Measurements from ENCODE around the gene PLXDC1.

PLXDC1 gene

DNA sequence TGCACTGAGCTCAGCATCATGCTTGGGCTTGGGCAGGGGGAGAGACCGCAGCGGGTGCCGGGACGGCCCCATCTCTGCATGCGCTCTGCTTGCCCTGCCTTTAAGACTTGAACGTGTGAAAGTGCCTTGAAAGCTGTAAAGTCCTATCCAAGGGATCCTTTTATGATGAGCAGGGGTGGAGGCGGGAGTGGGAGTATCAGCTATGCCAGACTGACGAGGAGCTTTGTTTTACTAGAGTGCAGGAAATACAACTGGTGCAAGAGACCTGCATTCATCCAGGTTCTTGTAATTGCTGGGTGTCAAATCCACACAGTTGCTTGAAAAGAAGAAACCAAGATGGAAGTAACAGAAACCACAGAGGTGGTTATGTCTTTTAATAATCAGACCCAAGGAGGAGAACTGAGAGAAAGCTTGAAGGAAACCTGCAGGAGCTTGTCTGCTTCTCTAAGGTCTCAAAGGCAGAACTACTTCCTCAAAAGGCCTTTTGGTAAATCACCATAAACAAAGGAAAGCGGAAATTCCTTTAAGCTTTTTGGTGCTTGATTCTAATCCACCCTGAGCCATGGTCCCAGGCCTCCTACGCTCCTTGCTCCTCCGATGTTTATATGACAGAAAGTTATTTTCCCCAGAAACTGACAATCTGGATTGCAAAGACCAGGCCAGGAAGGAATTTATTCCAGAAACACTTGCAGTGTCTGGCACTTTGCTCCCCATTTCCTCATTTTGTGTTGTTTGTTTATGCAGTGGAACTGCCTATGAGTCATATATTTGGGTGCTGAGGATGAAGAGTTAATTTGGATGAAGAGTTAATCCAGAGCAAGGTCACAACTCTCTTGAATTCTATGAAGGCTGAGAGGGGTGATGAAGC, 132.9 kb downstream of the PLXDC1 start:
- peak in 1 of 3 donors; percentile 8 for DNase-seq (ENCODE audit: low read depth in 3 of 3, low spot score in 1 of 3)

DNA sequence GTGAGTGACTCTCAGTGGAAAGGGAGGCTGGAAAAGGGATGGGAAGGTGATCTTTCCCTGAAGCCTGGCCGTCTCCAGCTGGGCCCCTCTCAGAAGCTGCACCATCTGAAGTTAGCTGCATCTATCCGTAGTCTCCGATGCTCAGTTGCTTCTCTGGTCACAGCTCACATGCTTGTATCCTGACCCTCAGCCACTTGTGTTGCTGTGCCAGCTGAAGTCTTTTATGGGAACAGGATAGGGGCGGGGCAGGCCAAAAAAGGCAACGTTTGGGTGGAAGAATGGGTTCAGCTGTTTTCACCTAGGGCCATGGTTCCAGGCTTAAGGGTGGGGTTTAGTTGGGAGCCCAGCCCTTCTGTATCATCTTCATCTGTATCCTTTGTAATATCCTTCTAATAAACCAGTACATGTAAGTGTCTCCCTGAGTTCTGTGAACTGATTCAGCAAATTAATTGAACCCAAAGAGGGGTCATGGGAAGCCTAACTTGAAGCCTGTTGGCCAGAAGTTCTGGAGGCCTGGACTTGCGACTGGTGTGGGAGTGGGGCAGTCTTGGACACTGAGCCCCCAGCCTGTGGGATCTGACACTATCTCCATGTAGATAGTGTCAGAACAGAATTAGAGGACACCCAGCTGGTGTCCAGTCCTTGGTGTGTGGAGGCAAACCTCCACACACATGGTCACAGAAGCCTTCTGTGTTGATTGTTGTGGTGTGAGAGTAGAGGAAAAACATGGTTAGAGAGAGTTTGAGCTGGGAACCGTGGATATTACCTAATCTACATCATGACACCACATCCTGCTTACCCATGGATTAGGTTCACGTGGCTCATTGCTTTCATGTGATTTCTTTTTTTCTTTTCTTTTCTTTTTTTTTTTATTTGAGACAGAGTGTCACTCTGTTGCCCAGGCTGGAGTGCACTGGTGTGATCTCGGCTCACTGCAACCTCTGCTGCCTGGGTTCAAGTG, 135.0 kb downstream of the PLXDC1 start:
- DNase-seq (ENCODE audit: low read depth in 3 of 3, low spot score in 1 of 3) = no peak

DNA sequence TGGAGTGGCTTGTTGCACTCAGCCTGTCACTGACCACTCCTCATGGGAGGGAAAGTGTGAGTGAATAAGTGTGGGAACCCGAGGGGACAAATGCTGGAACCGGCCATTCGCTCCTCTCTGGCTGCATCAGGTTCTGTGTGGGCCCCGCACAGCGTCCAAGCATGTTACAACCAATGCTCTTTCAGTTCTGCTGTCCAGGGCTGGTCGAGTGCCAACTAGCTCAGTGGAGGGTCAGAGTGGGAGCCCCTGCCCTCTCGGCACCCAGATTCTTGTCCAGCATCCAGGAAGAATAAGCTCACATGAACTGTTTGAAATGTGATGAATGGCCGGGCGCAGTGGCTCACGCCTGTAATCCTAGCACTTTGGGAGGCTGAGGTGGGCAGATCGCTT, 135.9 kb downstream of the PLXDC1 start:
- DNase-seq (ENCODE audit: low read depth in 3 of 3, low spot score in 1 of 3) = no peak

DNA sequence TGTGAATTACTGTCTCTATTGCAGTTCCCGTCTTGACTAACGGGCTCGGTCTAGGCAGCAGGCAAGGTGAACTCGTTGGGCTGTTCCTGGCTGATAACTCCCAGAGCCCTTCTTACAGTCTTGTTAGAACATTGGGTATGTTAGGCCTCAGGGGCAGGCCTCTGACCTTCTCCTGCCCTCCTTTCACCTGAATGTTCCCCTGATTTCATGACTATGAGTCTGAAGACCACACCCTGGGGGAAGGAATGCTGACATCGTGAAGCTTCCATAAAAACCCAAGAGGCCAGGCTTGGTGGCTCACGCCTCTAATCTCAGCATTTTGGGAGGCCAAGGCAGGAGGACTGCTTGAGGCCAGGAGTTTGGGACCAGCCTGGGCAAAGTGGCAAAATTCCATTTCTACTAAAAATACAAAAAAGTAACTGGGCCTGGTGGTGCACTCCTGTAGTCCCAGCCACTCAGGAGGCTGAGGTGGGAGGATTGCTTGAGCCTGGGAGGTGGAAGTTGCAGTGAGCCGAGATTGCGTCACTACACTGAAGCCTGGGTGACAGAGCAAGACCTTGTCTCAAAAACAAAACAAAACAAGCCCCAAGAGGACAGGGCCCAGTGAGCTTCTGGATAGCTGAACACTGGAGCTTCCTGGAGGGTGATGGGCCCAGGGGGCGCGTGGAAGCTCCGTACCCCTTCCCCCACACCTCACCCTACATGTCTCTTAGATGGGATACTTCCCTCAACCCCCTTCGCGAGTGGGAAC, 136.5 kb downstream of the PLXDC1 start:
- no peak for DNase-seq (ENCODE audit: low read depth in 3 of 3, low spot score in 1 of 3)

DNA sequence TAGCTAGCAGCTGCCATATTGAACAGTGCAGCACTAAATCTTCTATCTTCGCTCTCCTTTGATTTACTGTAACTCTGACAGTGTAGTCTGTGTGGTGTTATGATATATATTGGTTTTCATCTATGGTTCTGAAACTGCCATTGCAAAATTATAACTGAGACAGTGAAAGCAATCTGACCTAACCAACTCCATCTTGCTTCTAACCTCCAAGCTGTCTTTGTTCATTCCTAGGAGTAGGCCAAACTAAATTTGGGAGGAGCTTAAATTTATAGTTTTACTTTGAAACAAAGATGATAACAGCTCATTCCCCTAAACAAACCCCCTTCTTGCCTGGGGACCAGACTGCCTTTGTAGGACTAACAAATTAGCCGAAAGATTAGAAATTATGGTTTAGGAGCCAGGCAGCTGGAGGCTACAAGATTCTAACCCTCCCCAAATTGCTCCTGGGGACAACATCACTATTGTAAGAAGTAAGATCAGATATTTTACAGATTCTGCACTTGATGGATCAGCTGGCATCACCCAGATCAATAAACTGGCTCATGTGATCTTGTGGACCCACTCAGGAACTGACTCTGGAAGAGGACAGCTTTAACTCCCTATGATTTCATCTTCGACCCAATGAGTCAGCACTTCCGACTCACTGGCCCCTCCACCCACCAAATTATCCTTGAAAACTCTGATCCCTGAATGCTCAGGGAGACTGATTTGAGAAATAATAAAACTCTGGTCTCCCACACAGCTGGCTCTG, 137.2 kb downstream of the PLXDC1 start:
- DNase-seq (ENCODE audit: low read depth in 3 of 3, low spot score in 1 of 3) = no peak

Data from stimulated activated CD4-positive, alpha-beta T cell treated with anti-CD3 and anti-CD28 coated beads, TNF-alpha, amount 100 ng/mL, for 1 hour (primary cell).